GM18873 (cell line): ENCODE results near the gene BSPRY.
"Not testable (repeated sequence)": the region's sequence is repeated elsewhere in the genome, so short reads cannot be mapped to it uniquely, and the experiment has no call there.

Experiments used
- ATAC-seq: cut with Tn5 transposase; IDR thresholded peaks from one replicate; pipeline ENCODE4 v1.9.1; 2021; ENCODE audit warnings: mild to moderate bottlenecking, moderate library complexity, moderate number of reproducible peaks; ENCODE audit not compliant: unreplicated experiment, low FRiP score

The BSPRY gene

DNA sequence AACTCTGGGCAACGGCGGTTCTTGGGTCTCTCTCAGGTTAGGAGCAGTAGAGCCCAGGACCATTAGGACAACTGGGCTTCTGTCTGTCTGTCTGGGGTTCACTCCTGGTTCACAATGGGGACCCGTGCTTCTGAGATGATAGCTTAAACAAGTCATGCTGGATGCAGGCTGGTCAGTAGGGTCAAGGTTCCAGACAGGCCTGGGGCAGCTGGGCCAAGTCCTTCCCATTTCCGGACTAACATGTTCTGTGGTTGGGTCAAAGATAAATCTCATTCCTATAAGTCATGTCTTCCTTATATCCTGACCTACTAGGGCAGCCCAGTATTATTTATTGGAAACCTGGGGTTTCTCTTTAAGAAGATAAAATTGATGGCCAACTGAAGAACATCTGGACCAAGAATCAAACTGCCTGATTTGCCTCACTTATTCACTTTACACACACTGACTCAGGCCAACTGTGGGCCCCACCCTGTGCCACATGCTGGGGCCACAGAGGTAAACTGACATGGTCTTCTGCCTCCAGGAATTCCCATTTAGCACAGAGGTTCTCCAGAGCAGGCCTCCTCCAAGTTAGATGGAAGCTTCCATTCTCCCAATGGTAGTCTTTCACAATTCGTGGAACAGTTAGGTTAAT lies 19.1 kb downstream of the BSPRY start:
- ATAC-seq: no peak

- ATAC-seq: no peak
These were observed 19.9 kb downstream of the BSPRY start for GRCh38 chr9:113368982-113369854.

DNA sequence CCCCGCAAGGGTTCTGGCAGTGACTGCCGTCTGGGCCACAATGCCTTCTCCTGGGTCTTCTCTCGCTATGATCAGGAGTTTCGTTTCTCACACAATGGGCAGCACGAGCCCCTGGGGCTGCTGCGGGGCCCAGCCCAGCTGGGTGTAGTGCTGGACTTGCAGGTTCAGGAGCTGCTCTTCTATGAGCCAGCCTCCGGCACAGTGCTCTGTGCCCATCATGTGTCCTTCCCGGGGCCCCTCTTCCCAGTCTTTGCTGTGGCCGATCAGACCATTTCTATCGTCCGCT lies 20.5 kb downstream of the BSPRY start:
- ATAC-seq: no peak

- no peak for ATAC-seq
These were observed 21.5 kb downstream of the BSPRY start for GRCh38 chr9:113370806-113371325.

DNA sequence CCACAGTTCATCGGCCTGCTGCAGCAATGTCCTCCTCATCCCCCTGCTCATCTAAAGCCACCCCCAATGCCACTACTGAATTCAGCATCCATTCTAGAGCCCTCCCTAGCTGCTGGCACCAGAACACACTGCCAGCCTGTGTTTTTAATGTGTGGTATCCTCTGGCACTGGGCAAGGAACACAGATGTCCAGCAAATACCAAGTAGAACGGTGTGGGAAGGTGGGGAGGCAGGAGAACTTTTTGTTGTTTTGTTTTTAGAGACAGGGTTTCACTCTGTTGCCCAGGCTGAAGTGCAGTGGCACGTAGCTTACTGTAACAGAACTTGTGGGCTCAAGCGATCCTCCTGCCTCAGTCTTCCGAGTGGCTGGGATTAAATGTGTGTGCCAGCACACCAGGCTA lies 22.7 kb downstream of the BSPRY start:
- no peak for ATAC-seq

- no peak for ATAC-seq
These were observed 23.9 kb downstream of the BSPRY start for GRCh38 chr9:113373256-113373655.

GRCh38 chr9:113373676-113374392 lies 24.5 kb downstream of the BSPRY start:
- ATAC-seq: no peak

GRCh38 chr9:113375057-113376023 lies 26.0 kb downstream of the BSPRY start:
- ATAC-seq: no peak

DNA sequence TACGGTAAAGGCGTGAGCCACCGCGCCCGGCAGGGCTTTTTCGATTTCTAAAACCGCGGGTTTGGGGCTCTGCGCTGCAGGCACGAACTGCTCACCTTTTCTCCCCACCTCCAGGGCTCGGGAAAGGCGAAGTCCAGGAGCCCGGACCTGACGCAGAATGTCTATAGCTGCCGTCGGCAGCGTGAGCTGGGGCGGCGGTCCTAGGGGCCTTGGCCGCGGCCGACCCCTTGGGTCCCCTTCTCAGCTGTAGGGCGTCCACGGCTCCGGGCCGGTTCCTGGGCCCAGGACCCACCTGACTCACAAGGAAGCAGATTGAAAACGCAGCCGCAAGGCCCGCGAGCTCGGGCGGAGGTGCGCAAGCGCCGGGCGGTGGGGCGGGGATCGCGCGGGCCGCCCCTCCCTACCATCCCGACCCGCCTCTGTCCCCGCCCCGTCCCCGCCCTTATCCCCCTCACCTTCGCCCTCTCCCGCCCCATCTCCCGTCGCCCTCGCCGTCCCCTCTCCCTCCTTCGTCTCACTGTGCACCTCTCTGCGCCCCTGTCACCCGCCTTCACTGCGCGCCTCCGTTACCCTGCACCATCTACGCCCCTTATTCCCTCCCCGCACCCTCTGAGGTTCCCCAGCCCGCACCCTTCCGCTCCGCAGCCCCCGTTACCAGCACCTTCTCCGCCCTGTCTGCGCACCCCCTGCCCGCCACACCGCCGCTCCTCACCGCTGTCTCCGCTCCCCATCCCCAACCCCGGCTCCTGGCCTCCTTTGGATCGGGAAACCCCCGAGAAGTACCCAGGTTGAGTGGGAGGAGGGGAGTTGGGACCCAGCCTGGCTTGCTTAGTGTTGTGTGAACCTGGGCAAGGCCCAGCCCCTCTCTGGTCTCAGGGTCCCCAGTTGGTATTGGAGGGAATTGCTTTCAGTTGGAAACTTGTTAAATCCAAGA lies 27.6 kb downstream of the BSPRY start, which contains the start of gene HDHD3:
Gene HDHD3 (minus strand): TSS at position 353 of the 934 bp plus-strand sequence. CDS start 2,632 bp downstream, outside the sequence.
- ATAC-seq: peak; percentile 70

GRCh38 chr9:113379094-113379828 lies 29.9 kb downstream of the BSPRY start:
- ATAC-seq: not testable (repeated sequence)

DNA sequence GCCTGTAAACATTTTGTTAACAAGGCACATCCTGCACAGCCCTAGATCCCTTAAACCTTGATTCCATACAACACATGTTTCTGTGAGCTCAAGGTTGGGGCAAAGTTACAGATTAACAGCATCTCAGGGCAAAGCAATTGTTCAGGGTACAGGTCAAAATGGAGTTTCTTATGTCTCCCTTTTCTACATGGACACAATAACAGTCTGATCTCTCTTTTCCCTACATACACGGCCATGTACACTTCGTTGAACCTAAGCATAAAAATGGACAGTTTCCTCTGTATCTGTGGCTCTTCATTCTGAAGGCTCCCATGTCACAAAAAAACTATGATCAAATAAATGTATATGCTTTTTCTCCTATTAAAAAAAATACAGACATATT lies 30.5 kb downstream of the BSPRY start:
- not testable (repeated sequence) for ATAC-seq

GRCh38 chr9:113380869-113381378 lies 31.6 kb downstream of the BSPRY start:
- peak; percentile 62 for ATAC-seq

- ATAC-seq: not testable (repeated sequence)
These were observed 32.1 kb downstream of the BSPRY start for GRCh38 chr9:113381441-113381840.

- ATAC-seq: no peak
These were observed 32.6 kb downstream of the BSPRY start for GRCh38 chr9:113381909-113382411.

GRCh38 chr9:113386571-113387393 lies 37.4 kb downstream of the BSPRY start:
- ATAC-seq: no peak

- no peak for ATAC-seq
These were observed 38.4 kb downstream of the BSPRY start for GRCh38 chr9:113387560-113388230.
